Nucleus accumbens (tissue), 56 donors: ENCODE data around the gene HLA-E.
A peak's percentile ranks its signal among the peaks of the same experiment; 100 is the strongest.
"Not testable (repeated sequence)": the region's sequence is repeated elsewhere in the genome, so short reads cannot be mapped to it uniquely, and the experiment has no call there.

Experiments
- DNase-seq, 56 donors: peaks; one replicate each; lab custom pipeline; 2025; lab: John Stamatoyannopoulos, UW

The HLA-E gene

GRCh38 chr6:30500421-30501355, 11.4 kb downstream of the HLA-E start:
- no peak for DNase-seq

- DNase-seq: no peak
Measured at GRCh38 chr6:30507849-30508827, 18.8 kb downstream of the HLA-E start.

GRCh38 chr6:30508890-30509736, 19.8 kb downstream of the HLA-E start:
- DNase-seq: no peak

GRCh38 chr6:30510419-30511168, 21.3 kb downstream of the HLA-E start:
- no peak for DNase-seq

- DNase-seq: no peak
Measured at GRCh38 chr6:30511169-30511546, 21.8 kb downstream of the HLA-E start.

- no peak for DNase-seq
Measured at GRCh38 chr6:30513451-30513850, 24.1 kb downstream of the HLA-E start.

- DNase-seq: no peak
Measured at GRCh38 chr6:30515106-30515505, 25.8 kb downstream of the HLA-E start.

- DNase-seq: peak in 48 of 56 donors; percentile 1 to 82 (median 40)
Measured at GRCh38 chr6:30515944-30516753, 26.8 kb downstream of the HLA-E start.

- not testable (repeated sequence) for DNase-seq
Measured at GRCh38 chr6:30516754-30517076, 27.4 kb downstream of the HLA-E start.

- not testable (repeated sequence) for DNase-seq
Measured at GRCh38 chr6:30517767-30518504, 28.6 kb downstream of the HLA-E start.

GRCh38 chr6:30518505-30519145, 29.3 kb downstream of the HLA-E start:
- DNase-seq: not testable (repeated sequence)

- no peak for DNase-seq
Measured at GRCh38 chr6:30520522-30520921, 31.2 kb downstream of the HLA-E start.

- not testable (repeated sequence) for DNase-seq
Measured at GRCh38 chr6:30521082-30521481, 31.8 kb downstream of the HLA-E start.

- DNase-seq: not testable (repeated sequence)
Measured at GRCh38 chr6:30521952-30522351, 32.6 kb downstream of the HLA-E start.

GRCh38 chr6:30526444-30526843, 37.1 kb downstream of the HLA-E start:
- not testable (repeated sequence) for DNase-seq

- DNase-seq: not testable (repeated sequence)
Measured at GRCh38 chr6:30529349-30529875, 40.1 kb downstream of the HLA-E start.

GRCh38 chr6:30530014-30530413, 40.7 kb downstream of the HLA-E start:
- DNase-seq: no peak
